ENCODE data around the gene TENT5C.

DNA sequence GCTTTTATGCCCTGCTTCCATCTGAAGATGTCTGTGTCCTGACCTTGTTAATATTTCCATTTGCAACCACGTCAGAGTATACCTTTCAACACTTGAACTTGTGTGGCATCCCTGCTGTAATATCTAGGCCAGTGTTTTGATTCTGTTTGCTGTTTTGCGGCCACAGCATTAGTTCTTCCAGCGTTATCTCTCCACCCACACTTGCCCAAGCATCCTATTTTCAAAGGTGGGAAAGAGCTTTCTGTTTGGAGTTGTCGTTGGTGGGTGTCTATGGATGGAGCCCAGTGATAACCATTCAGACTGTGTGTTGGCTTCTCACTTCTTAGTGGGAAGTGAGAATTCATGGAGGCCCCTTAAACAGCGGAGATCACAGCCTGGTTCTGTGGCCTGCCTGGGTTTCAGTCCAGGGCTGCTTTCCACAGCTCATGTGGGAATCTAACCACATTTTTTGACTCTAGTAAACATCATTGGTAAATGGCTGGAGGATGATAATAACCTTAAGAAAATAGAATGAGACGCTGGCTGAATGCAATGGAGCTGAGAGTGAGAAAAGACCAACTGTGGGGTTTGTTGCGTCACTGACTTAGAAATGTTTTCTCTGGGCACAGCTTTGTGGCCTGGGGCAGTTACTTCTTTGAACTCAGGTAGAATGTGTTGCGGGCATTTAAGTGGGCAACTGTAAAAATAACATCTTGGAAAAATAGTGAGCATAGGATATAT is 7.6 kb downstream of the TENT5C start:
- TF ChIP-seq, protein P1, sequence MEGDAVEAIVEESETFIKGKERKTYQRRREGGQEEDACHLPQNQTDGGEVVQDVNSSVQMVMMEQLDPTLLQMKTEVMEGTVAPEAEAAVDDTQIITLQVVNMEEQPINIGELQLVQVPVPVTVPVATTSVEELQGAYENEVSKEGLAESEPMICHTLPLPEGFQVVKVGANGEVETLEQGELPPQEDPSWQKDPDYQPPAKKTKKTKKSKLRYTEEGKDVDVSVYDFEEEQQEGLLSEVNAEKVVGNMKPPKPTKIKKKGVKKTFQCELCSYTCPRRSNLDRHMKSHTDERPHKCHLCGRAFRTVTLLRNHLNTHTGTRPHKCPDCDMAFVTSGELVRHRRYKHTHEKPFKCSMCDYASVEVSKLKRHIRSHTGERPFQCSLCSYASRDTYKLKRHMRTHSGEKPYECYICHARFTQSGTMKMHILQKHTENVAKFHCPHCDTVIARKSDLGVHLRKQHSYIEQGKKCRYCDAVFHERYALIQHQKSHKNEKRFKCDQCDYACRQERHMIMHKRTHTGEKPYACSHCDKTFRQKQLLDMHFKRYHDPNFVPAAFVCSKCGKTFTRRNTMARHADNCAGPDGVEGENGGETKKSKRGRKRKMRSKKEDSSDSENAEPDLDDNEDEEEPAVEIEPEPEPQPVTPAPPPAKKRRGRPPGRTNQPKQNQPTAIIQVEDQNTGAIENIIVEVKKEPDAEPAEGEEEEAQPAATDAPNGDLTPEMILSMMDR (conservative IDR thresholded peaks at IDR 0.05 in 1 of 2, IDR thresholded peaks at IDR 0.05 in 1 of 2; ENCODE audit: extremely low read depth in 1 of 2, insufficient read depth in 1 of 2, low read depth in 1 of 2, low read length in 2 of 2): no peak
- no peak for TF ChIP-seq EZH2 (IDR thresholded peaks at IDR 0.05; ENCODE audit: borderline replicate concordance, low read length)

All from mammary epithelial cell (primary cell).